B cell (primary cell): ENCODE data around the gene CASR. TPM values are rescaled to one million over a fixed set of nuclear protein-coding genes. Genes with fewer than 3 reads are reported as not detected.
A peak's percentile ranks its signal among the peaks of the same experiment; 100 is the strongest.

ENCODE experiments used
- ATAC-seq: fragments of 200-7000 bp; cut with Tn5 transposase; one replicate; pipeline ENCODE4 v1.10.0; 2021; ENCODE audit warnings: low read depth, mild to moderate bottlenecking, moderate number of reproducible peaks, moderate library complexity
- CTCF ChIA-PET: fragments of 350-600 bp; sonication (Branson Sonifier 250); formaldehyde crosslinking; loops from one replicate; lab custom pipeline; 2021; ENCODE audit warnings: antibody characterized with exemption, inconsistent platforms; lab: Charles Lee
- POLR2A ChIA-PET: fragments of 350-600 bp; sonication (Branson Sonifier 250); formaldehyde crosslinking; loops from one replicate; lab custom pipeline; 2021; ENCODE audit warnings: antibody characterized with exemption; lab: Charles Lee
- DNase-seq: peaks from one replicate; pipeline ENCODE4 v3.0.0; 2013
- H2AFZ ChIP-seq: 2 replicates; pipeline ENCODE4 v1.6.1; 2012; ENCODE audit warnings: mild to moderate bottlenecking, low read depth, low read length; ENCODE audit not compliant: insufficient read depth, poor library complexity, severe bottlenecking
- H3K27ac ChIP-seq, 2 donors: 1 replicate in 1 of 2; 2 replicates in 1 of 2; pipeline ENCODE4 v1.5.1; 2012 to 2013; ENCODE audit warnings: low read length in 2 of 2, mild to moderate bottlenecking in 2 of 2, moderate library complexity in 1 of 2
- H3K27me3 ChIP-seq, 4 experiments: fragments of 200-600 bp in 1 of 4; sonication (generic) in 1 of 4; replicated peaks in 1 of 4; 1 replicate in 2 of 4; 2 replicates in 2 of 4; pipeline versions ENCODE4 v1.6.1 to v1.7.0; 2013 to 2016; ENCODE audit warnings: low read length in 3 of 4, mild to moderate bottlenecking in 2 of 4, mixed read lengths in 1 of 4, moderate library complexity in 1 of 4; ENCODE audit not compliant: insufficient read depth in 4 of 4, control insufficient read depth in 3 of 4; ENCODE audit errors: control extremely low read depth in 1 of 4
- H3K36me3 ChIP-seq, 2 experiments: replicated peaks in 1 of 2; 1 replicate in 1 of 2; 2 replicates in 1 of 2; pipeline versions ENCODE4 v1.6.1 to v1.7.1; 2013; ENCODE audit warnings: low read length in 1 of 2; ENCODE audit not compliant: insufficient read depth in 2 of 2, control insufficient read depth in 1 of 2; ENCODE audit errors: control extremely low read depth in 1 of 2, extremely low read depth in 1 of 2
- H3K4me1 ChIP-seq, 2 donors: fragments of 200-600 bp in 1 of 2; sonication (generic) in 1 of 2; 1 replicate in 1 of 2; 2 replicates in 1 of 2; pipeline versions ENCODE4 v1.5.1 to v1.6.1; 2013 to 2017; ENCODE audit warnings: low read length in 2 of 2; ENCODE audit not compliant: control insufficient read depth in 2 of 2, insufficient read depth in 2 of 2
- H3K4me2 ChIP-seq: replicated peaks from 2 replicates; pipeline ENCODE3; 2012; ENCODE audit warnings: mild to moderate bottlenecking, low read depth, low read length; ENCODE audit not compliant: poor library complexity, severe bottlenecking
- H3K4me3 ChIP-seq, 5 experiments: fragments of 200-600 bp in 1 of 5; sonication (generic) in 1 of 5; 1 replicate in 3 of 5; 2 replicates in 2 of 5; pipeline versions ENCODE4 v1.5.1 to v1.7.0; 2011 to 2016; ENCODE audit warnings: low read length in 4 of 5, mild to moderate bottlenecking in 4 of 5, low read depth in 2 of 5, control low read depth in 1 of 5, moderate library complexity in 1 of 5; ENCODE audit not compliant: insufficient read depth in 1 of 5; ENCODE audit errors: control extremely low read depth in 1 of 5, extremely low read depth in 1 of 5
- H3K79me2 ChIP-seq: fragments of 200-600 bp; sonication (generic); one replicate; pipeline ENCODE4 v1.6.0; 2016; ENCODE audit warnings: low read length; ENCODE audit not compliant: control insufficient read depth, insufficient read depth
- H3K9ac ChIP-seq: fragments of 200-600 bp; sonication (generic); 2 replicates; pipeline ENCODE4 v1.6.1; 2017; ENCODE audit warnings: mild to moderate bottlenecking, low read length, moderate library complexity
- H3K9me3 ChIP-seq, 3 donors: one replicate each; pipeline versions ENCODE4 v1.6.1 to v1.7.1; 2013; ENCODE audit warnings: low read length in 2 of 3; ENCODE audit not compliant: control insufficient read depth in 2 of 3, insufficient read depth in 1 of 3; ENCODE audit errors: control extremely low read depth in 1 of 3
- H4K20me1 ChIP-seq: 2 replicates; pipeline ENCODE4 v1.6.0; 2012; ENCODE audit warnings: mild to moderate bottlenecking, low read length; ENCODE audit not compliant: insufficient read depth, control insufficient read depth, poor library complexity, severe bottlenecking
- H3K27ac Mint-ChIP-seq: one replicate; pipeline ENCODE4 v1.8.0; 2021; ENCODE audit warnings: mixed read lengths
- H3K27me3 Mint-ChIP-seq: one replicate; pipeline ENCODE4 v1.8.0; 2021; ENCODE audit warnings: mixed read lengths
- H3K4me1 Mint-ChIP-seq: one replicate; pipeline ENCODE4 v1.8.0; 2021; ENCODE audit warnings: mixed read lengths
- H3K4me3 Mint-ChIP-seq: one replicate; pipeline ENCODE4 v1.8.0; 2021; ENCODE audit warnings: mixed read lengths
- H3K9me3 Mint-ChIP-seq: one replicate; pipeline ENCODE4 v1.8.0; 2022; ENCODE audit warnings: mixed read lengths; ENCODE audit not compliant: insufficient read depth
- CTCF ChIP-seq: fragments of 200-600 bp; IDR thresholded peaks from one replicate; pipeline ENCODE4 v1.8.0; 2022; ENCODE audit warnings: antibody characterized with exemption, mild to moderate bottlenecking
- EZH2 ChIP-seq: IDR thresholded peaks from 2 replicates; pipeline ENCODE4 v1.6.1; 2012; ENCODE audit warnings: borderline replicate concordance, low read depth, mild to moderate bottlenecking, moderate library complexity, low read length; ENCODE audit not compliant: insufficient read depth, poor library complexity, severe bottlenecking
- WGBS: methylation state at CpG from one replicate; pipeline ENCODE4 v1.1.5; 2013; ENCODE audit warnings: missing lambda C conversion rate; ENCODE audit not compliant: insufficient coverage; 5-methylcytosine and 5-hydroxymethylcytosine counted together
- intact Hi-C: fragments of 100-400 bp; cut with micrococcal nuclease; formaldehyde crosslinking; loops from one replicate; pipeline ENCODE4 v1.10.0; 2022
- polyA plus RNA-seq: library from polyadenylated mRNA; depleted of rRNA; stranded (reverse); fragments of >200 nt; gene quantifications from 2 replicates; pipeline ENCODE4 v1.2.3, GENCODE V29; 2012
- total RNA-seq, 2 donors: library from RNA; stranded (reverse); fragments of 120-200 nt in 1 of 2; gene quantifications; 1 replicate in 1 of 2; 2 replicates in 1 of 2; pipeline versions ENCODE4 v1.2.3 to v1.2.4, GENCODE V29; 2013 to 2022

Gene CASR
- total and polyA plus RNA-seq, 2 donors (not counting 1 experiment from before 2014, with no cell fraction given) = not detected

- Mint-ChIP-seq H3K9me3 (no peaks in the 10 kb centered on the region), H3K4me3 (peak overlapping the region; percentile 54), H3K27me3 (no peaks in the 10 kb centered on the region), H3K27ac (peak overlapping the region; percentile 51), H3K4me1 (peaks cover 34% of the 10 kb centered on the region)
- Histone ChIP-seq H3K27ac (peak overlapping the region in 1 of 2 donors; percentile 39), H3K9me3 (no peaks in the 10 kb centered on the region), H2AFZ (peak overlapping the region; percentile 49), H3K9ac (no peak overlapping the region), H3K4me3 (peak overlapping the region in 1 of 5 experiments; percentile 2), H4K20me1 (no peaks in the 10 kb centered on the region), H3K27me3 (no peaks in the 10 kb centered on the region), H3K79me2 (no peaks in the 10 kb centered on the region), H3K4me1 (peaks cover 28 to 30% of the 10 kb centered on the region in 2 donors), H3K36me3 (no peaks in the 10 kb centered on the region), H3K4me2 (peak overlapping the region; percentile 68)
- intact Hi-C loops = loop anchor here (2.0 kb wide), 1 partner anchor 14 kb away; no protein-coding TSS in a partner anchor
- POLR2A ChIA-PET = no interaction called here
- no peak for DNase-seq
- TF ChIP-seq EZH2 = no peak
- TF ChIP-seq CTCF = no peak
- CTCF ChIA-PET = interaction anchor here (0.6 to 4.0 kb wide), 7 partner anchors 9 to 271 kb away, joined by 3 to 25 read pairs (median 3); no protein-coding TSS in a partner anchor
- 60% methylated on average over 7 of the region's 8 CpGs for WGBS
- peak; percentile 31 for ATAC-seq
Observed at GRCh38 chr3:122247087-122247824, 63.8 kb downstream of the CASR start.

GRCh38 chr3:122247825-122248185, 64.3 kb downstream of the CASR start:
- intact Hi-C loops = loop anchor here (2.0 kb wide), 1 partner anchor 13 kb away; no protein-coding TSS in a partner anchor
- TF ChIP-seq EZH2 (no peak), CTCF (no peak)

More at GRCh38 chr3:122247825-122248185, 64.3 kb downstream of the CASR start:
- Histone ChIP-seq H3K4me1 (peaks cover 28 to 30% of the 10 kb centered on the region in 2 donors), H3K9me3 (no peaks in the 10 kb centered on the region), H2AFZ (peak overlapping the region; percentile 49), H3K27me3 (no peaks in the 10 kb centered on the region), H4K20me1 (no peaks in the 10 kb centered on the region), H3K36me3 (no peaks in the 10 kb centered on the region), H3K4me3 (peak overlapping the region in 1 of 5 experiments; percentile 2), H3K4me2 (peak overlapping the region; percentile 68), H3K27ac (peak overlapping the region in 1 of 2 donors; percentile 39), H3K79me2 (no peaks in the 10 kb centered on the region), H3K9ac (no peak overlapping the region)
- H3K27me3 Mint-ChIP-seq = no peaks in the 10 kb centered on the region
- DNase-seq = peak; percentile 66
- peak overlapping the region; percentile 26 for H3K4me3 Mint-ChIP-seq
- H3K4me1 Mint-ChIP-seq = peaks cover 34% of the 10 kb centered on the region
- ChIA-PET CTCF (interaction anchor here (0.6 to 4.0 kb wide), 8 partner anchors 9 to 365 kb away, joined by 3 to 25 read pairs (median 3); no protein-coding TSS in a partner anchor), POLR2A (no interaction called here)
- H3K9me3 Mint-ChIP-seq = no peaks in the 10 kb centered on the region
- peak; percentile 87 for ATAC-seq
- peak overlapping the region; percentile 51 for H3K27ac Mint-ChIP-seq
- WGBS = 0% methylated on average over 2 of the region's 5 CpGs
